A549 treated with AZD9567 at 1 μM for 4 hours (cell line): ENCODE results near the gene PCDHGB2. TPM values are rescaled to one million over a fixed set of nuclear protein-coding genes. Genes with fewer than 3 reads are reported as not detected.

Experiments used
- total RNA-seq: library from RNA; stranded (reverse); fragments of 200-300 nt; extraction: Qiagen RNA extraction; gene quantifications from 5 replicates; pipeline ENCODE4 v1.2.3, GENCODE V29; 2022; ENCODE audit not compliant: insufficient read depth

The PCDHGB2 gene
- total RNA-seq, result 0.07 to 0.13 TPM (median 0.08 TPM) in 4 of 5 replicates, not detected in the other

DNA sequence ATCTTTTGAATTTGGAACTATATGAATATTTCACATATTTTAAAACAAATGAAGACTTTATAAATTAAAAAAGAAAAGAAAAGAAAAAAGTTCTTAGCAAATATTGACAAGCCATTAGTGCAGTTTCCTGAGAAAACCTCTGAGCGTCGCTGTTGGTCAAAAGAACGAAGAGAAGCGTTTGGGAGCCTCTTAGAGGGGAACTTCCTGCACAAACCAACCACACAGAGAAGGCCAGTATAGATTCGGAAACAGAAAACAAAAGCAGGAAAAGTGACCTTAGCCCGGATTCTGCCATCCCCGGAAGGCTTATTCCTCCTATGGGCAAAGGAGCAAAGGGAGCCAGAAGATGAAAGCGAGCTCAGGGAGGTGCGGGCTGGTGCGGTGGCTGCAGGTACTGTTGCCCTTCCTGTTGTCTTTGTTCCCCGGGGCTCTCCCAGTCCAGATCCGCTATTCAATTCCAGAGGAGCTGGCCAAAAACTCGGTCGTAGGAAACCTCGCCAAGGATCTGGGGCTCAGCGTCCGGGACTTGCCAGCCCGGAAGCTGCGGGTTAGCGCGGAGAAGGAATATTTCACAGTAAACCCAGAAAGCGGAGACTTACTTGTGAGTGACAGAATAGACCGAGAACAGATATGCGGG lies at the start of gene PCDHGB2:
Gene PCDHGB2, plus strand, starts transcription at position 205 of the 637 bp plus-strand sequence. Its CDS starts 142 bp downstream, at position 347.

GRCh38 chr5:141320225-141321169 lies 39.3 kb upstream of the PCDHGB2 start, which contains the start of gene TAF7:
TSS of gene TAF7 (minus strand) at chr5:141320784. CDS start at chr5:141320044, 740 bp downstream.

GRCh38 chr5:141330299-141331080 lies 29.3 kb upstream of the PCDHGB2 start, which contains the start of gene PCDHGA1:
TSS of gene PCDHGA1 (plus strand) at chr5:141330514.

DNA sequence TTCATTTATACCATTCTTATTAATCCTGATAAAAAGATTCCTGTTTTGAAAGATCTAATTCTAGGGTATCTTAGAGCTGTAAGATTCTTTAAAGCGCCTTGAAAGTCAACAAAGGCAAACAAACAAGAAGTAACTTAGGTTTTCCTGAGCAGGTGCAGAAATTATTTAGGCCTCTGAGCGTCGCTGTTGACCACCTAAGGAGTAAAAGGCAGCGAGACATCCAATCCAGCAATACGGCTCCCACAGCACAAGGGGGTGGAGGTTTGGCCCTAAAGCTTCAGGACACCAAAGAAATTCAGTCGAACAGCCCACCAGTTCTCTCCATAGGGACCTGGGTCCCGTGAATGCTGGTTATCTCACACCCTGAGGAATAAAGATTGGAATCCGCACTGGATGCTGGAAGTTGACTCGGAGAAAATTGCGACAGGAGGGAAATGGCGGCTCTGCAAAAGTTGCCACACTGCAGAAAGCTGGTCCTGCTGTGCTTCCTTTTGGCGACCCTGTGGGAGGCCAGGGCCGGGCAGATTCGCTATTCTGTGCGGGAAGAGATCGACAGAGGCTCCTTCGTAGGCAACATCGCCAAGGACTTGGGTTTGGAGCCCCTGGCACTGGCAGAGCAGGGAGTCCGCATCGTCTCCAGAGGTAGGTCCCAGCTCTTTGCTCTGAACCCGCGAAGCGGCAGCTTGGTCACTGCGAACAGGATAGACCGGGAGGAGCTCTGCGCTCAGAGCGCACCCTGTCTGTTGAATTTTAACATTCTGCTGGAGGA lies 21.1 kb upstream of the PCDHGB2 start, which contains the start of gene PCDHGA2:
Gene PCDHGA2, plus strand, starts transcription at position 223 of the 769 bp plus-strand sequence.

GRCh38 chr5:141343242-141343952 lies 16.4 kb upstream of the PCDHGB2 start, which contains the start of gene PCDHGA3:
TSS of gene PCDHGA3 (plus strand) at chr5:141343829. CDS start at chr5:141344034, 205 bp downstream.

GRCh38 chr5:141349917-141350619 lies 9.7 kb upstream of the PCDHGB2 start, which contains the start of gene PCDHGB1:
TSS of gene PCDHGB1 (plus strand) at chr5:141350099. CDS start at chr5:141350261, 162 bp downstream.

GRCh38 chr5:141354900-141355469 lies 4.8 kb upstream of the PCDHGB2 start, which contains the start of gene PCDHGA4:
TSS of gene PCDHGA4 (plus strand) at chr5:141355021. CDS start at chr5:141355108, 87 bp downstream.

DNA sequence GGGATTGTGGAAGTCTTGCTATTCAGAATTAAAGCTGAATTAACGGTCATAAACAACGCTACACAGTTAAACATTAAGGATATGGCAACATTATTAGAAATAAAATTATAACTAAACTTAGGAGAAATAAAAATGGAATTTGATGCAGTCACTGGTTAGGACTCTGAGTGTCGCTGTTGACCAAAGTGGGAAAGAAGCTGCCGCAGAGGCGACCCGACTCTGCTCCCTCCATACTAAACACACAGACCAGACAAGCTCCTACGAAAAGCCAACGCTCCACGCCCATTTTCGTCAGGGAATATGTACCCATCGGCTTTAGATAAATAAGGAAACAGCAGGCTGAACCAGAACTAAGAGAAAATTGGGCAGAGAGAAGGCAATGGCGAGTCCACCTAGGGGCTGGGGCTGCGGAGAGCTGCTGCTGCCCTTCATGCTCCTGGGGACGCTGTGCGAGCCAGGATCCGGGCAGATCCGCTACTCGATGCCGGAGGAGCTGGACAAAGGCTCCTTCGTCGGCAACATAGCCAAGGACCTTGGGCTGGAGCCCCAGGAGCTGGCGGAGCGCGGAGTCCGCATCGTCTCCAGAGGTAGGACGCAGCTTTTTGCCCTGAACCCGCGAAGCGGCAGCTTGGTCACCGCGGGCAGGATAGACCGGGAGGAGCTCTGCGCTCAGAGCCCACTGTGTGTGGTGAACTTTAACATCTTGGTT lies 4.3 kb downstream of the PCDHGB2 start, which contains the start of gene PCDHGA5:
Gene PCDHGA5, plus strand, starts transcription at position 211 of the 709 bp plus-strand sequence. Its CDS starts 169 bp downstream, at position 380.

GRCh38 chr5:141369994-141370848 lies 10.4 kb downstream of the PCDHGB2 start, which contains the start of gene PCDHGB3:
TSS of gene PCDHGB3 (plus strand) at chr5:141370242. CDS start at chr5:141370395, 153 bp downstream.

GRCh38 chr5:141373673-141374317 lies 14.0 kb downstream of the PCDHGB2 start, which contains the start of gene PCDHGA6:
TSS of gene PCDHGA6 (plus strand) at chr5:141373891. CDS start at chr5:141374084, 193 bp downstream.

GRCh38 chr5:141382469-141383294 lies 22.9 kb downstream of the PCDHGB2 start, which contains the start of gene PCDHGA7:
TSS of gene PCDHGA7 (plus strand) at chr5:141382742. CDS start at chr5:141382900, 158 bp downstream.

DNA sequence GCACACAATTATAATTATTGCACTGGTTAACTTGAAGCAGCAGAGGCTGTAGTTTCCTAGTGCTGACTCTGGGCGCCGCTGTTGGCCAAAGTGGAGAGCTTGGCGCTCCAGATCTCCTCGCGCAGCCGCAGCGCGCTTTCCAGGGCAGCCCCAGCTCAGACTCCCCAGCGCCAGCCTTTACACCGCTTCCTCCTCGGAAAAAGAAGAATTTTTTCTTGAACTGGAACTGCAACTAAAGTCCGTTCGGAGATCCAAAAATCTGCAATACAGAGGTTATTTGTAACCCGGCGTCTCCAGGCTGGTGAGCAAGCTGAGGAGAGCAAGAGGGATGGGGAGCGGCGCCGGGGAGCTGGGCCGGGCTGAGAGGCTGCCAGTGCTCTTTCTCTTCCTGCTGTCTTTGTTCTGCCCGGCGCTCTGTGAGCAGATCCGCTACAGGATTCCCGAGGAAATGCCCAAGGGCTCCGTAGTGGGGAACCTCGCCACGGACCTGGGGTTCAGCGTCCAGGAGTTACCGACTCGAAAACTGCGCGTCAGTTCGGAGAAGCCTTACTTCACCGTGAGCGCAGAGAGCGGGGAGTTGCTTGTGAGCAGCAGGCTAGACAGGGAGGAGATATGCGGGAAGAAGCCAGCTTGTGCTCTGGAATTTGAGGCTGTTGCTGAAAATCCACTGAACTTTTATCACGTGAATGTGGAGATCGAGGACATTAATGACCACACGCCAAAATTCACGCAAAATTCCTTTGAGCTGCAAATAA lies 27.9 kb downstream of the PCDHGB2 start, which contains the start of gene PCDHGB4:
Gene PCDHGB4, plus strand, starts transcription at position 142 of the 755 bp plus-strand sequence. Its CDS starts 187 bp downstream, at position 329.

GRCh38 chr5:141392429-141393198 lies 32.8 kb downstream of the PCDHGB2 start, which contains the start of gene PCDHGA8:
TSS of gene PCDHGA8 (plus strand) at chr5:141392633. CDS start at chr5:141392814, 181 bp downstream.

